NT2/D1 (cell line): ENCODE measurements around the gene EXTL1.

Experiments used
- SUZ12 ChIP-seq: IDR thresholded peaks from 2 replicates; pipeline ENCODE4 v1.6.1; 2011; ENCODE audit not compliant: insufficient read length, insufficient read depth; ENCODE audit errors: extremely low read depth
- YY1 ChIP-seq: IDR thresholded peaks from 2 replicates; pipeline ENCODE4 v1.6.1; 2011; ENCODE audit not compliant: insufficient read length, insufficient read depth
- ZNF274 ChIP-seq: IDR thresholded peaks from 2 replicates; pipeline ENCODE4 v1.6.1; 2011; ENCODE audit warnings: mild to moderate bottlenecking, low read depth, low read length

- TF ChIP-seq ZNF274 (no peak), SUZ12 (no peak), YY1 (no peak)
Observed at GRCh38 chr1:26022404-26022779, 817 bp downstream of the EXTL1 start.
